HFFc6 (cell line): ENCODE measurements around the gene KIF1C. TPM values are rescaled to one million over a fixed set of nuclear protein-coding genes. Genes with fewer than 3 reads are reported as not detected.

ENCODE experiments used
- DNase-seq: peaks from one replicate; pipeline ENCODE4 v3.0.0-alpha.2; 2018
- H3K27ac Mint-ChIP-seq: 2 replicates; pipeline ENCODE4 v1.8.0; 2020; ENCODE audit warnings: mild to moderate bottlenecking, mixed read lengths
- H3K27me3 Mint-ChIP-seq: 2 replicates; pipeline ENCODE4 v1.8.0; 2021; ENCODE audit warnings: mild to moderate bottlenecking, moderate library complexity, mixed read lengths; ENCODE audit not compliant: insufficient read depth
- H3K36me3 Mint-ChIP-seq: 2 replicates; pipeline ENCODE4 v1.8.0; 2021; ENCODE audit warnings: low read depth, mixed read lengths
- H3K4me1 Mint-ChIP-seq: 2 replicates; pipeline ENCODE4 v1.8.0; 2020; ENCODE audit warnings: low read depth, mixed read lengths
- H3K4me3 Mint-ChIP-seq: 2 replicates; pipeline ENCODE4 v1.8.0; 2020; ENCODE audit warnings: mild to moderate bottlenecking, moderate library complexity, mixed read lengths
- H3K9me3 Mint-ChIP-seq: 2 replicates; pipeline ENCODE4 v1.8.0; 2020; ENCODE audit warnings: mild to moderate bottlenecking, mixed read lengths
- long read RNA-seq: library from polyadenylated mRNA; unstranded; transcript quantifications from one replicate; pipeline ENCODE4 v2.0.0, GENCODE V29; 2019
- total RNA-seq, 6 experiments: library from RNA; stranded (reverse); fragmentation: NEBNext Ultra II Directional; extraction: Animal tissue kit (Norgen Biotek cat#: 25700); gene quantifications; 2 replicates in 1 of 6; 3 replicates in 5 of 6; pipeline ENCODE4 v1.2.3, GENCODE V29; 2021
- TF ChIP-seq, protein P1 (sequence below): fragments of 200-600 bp; sonication (generic); IDR thresholded peaks from 2 replicates; pipeline ENCODE4 v1.5.0; 2021; ENCODE audit warnings: antibody characterized with exemption, mild to moderate bottlenecking

KIF1C gene
- total RNA-seq = 100 to 1,000 TPM; 174 to 200 (median 178) TPM
- long read RNA-seq, full-length matches to known transcripts = 1 of 23 reads
- long read RNA-seq, partial matches to known transcripts = 17 of 23 reads
- long read RNA-seq, other reads (novel, unspliced or antisense) = 5 of 23 reads

- Mint-ChIP-seq H3K27ac (peak within 1 kb of the TSS; percentile 20), H3K4me1 (peaks cover 23% of the 10 kb centered on the region), H3K36me3 (peaks cover 11% of the 10 kb centered on the region), H3K27me3 (0 out of 2 replicates have a peak, but pooled peaks cover 2% of the 10 kb centered on the region), H3K4me3 (peak within 1 kb of the TSS; percentile 88), H3K9me3 (no peaks in the 10 kb centered on the region)
- DNase-seq = peak; percentile 81
- TF ChIP-seq, protein P1, sequence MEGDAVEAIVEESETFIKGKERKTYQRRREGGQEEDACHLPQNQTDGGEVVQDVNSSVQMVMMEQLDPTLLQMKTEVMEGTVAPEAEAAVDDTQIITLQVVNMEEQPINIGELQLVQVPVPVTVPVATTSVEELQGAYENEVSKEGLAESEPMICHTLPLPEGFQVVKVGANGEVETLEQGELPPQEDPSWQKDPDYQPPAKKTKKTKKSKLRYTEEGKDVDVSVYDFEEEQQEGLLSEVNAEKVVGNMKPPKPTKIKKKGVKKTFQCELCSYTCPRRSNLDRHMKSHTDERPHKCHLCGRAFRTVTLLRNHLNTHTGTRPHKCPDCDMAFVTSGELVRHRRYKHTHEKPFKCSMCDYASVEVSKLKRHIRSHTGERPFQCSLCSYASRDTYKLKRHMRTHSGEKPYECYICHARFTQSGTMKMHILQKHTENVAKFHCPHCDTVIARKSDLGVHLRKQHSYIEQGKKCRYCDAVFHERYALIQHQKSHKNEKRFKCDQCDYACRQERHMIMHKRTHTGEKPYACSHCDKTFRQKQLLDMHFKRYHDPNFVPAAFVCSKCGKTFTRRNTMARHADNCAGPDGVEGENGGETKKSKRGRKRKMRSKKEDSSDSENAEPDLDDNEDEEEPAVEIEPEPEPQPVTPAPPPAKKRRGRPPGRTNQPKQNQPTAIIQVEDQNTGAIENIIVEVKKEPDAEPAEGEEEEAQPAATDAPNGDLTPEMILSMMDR = peak; percentile 18; the same call in 1 of the 2 replicates
Observed at GRCh38 chr17:4997302-4998026, at the start of gene KIF1C, which contains the start of gene INCA1. TSS of gene KIF1C (plus strand) at chr17:4997950. CDS start at chr17:5000247, 2,297 bp downstream. TSS of gene INCA1 (minus strand) at chr17:4997522. CDS start at chr17:4994437, 3,085 bp downstream.

- Mint-ChIP-seq H3K36me3 (peaks cover 41% of the 10 kb centered on the region), H3K27ac (peak within 1 kb of the TSS; percentile 93), H3K9me3 (no peaks in the 10 kb centered on the region), H3K4me1 (peaks cover 63% of the 10 kb centered on the region), H3K4me3 (peak within 1 kb of the TSS; percentile 91), H3K27me3 (peaks cover 11% of the 10 kb centered on the region)
- TF ChIP-seq, protein P1 = no peak
- peak; percentile 85 for DNase-seq
Observed at GRCh38 chr17:4948166-4948930, 49.4 kb upstream of the KIF1C start, which contains the start of gene PFN1. TSS of gene PFN1 (minus strand) at chr17:4948530. CDS start at chr17:4948394, 136 bp downstream.

GRCh38 chr17:4948931-4949320, 48.8 kb upstream of the KIF1C start:
- peak; percentile 80 for DNase-seq

GRCh38 chr17:4949321-4950074, 48.3 kb upstream of the KIF1C start:
- Mint-ChIP-seq H3K4me1 (peaks cover 63% of the 10 kb centered on the region), H3K27ac (peak overlapping the region; percentile 84), H3K36me3 (peaks cover 32% of the 10 kb centered on the region), H3K9me3 (no peaks in the 10 kb centered on the region), H3K27me3 (peaks cover 11% of the 10 kb centered on the region), H3K4me3 (peak overlapping the region; percentile 81)
- peak; percentile 54 for DNase-seq
- TF ChIP-seq, protein P1 = no peak

More at GRCh38 chr17:4948931-4949320, 48.8 kb upstream of the KIF1C start:
- peaks cover 64% of the 10 kb centered on the region for H3K4me1 Mint-ChIP-seq
- TF ChIP-seq, protein P1 = no peak
- peaks cover 11% of the 10 kb centered on the region for H3K27me3 Mint-ChIP-seq
- H3K36me3 Mint-ChIP-seq = peaks cover 38% of the 10 kb centered on the region
- no peaks in the 10 kb centered on the region for H3K9me3 Mint-ChIP-seq
- peak overlapping the region; percentile 91 for H3K4me3 Mint-ChIP-seq
- H3K27ac Mint-ChIP-seq = peak overlapping the region; percentile 84
